ENCODE results near the gene TBCD. TPM values are rescaled to one million over a fixed set of nuclear protein-coding genes. Genes with fewer than 3 reads are reported as not detected.

Gene TBCD
- total RNA-seq, 2 donors from 2014 or later: 38.9 to 74.8 TPM

DNA sequence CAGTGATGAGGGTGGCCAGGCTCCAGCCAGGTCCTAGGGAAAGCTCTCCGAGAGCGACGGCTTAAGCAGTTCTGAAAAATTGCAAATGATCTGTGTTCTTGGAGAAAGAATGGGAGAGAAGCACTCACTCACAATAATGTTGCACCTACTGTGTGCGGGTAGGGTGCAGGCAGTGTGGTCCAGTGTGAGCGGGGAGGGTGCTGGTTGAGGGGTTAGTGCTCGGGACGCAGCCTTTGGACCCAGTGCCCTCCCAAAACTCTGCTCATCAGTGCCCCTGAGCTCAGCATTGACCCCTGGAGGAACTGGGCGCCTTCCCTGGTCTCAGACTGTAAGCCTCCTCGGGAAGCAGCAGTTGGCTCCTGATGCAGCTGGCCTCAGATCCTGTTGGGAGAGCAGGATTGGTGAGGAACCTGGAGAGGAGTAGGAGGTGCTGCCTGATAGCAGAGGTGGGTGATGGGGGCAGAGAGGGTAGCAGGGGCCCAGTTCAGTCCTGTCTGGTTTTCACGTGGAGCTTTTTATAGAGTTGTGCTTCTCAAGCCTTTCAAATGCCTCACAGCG is 111.6 kb downstream of the TBCD start:
- Histone ChIP-seq H3K4me1 (peaks cover 11% of the 10 kb centered on the region), H3K27ac (no peak overlapping the region)
- ATAC-seq: no peak

DNA sequence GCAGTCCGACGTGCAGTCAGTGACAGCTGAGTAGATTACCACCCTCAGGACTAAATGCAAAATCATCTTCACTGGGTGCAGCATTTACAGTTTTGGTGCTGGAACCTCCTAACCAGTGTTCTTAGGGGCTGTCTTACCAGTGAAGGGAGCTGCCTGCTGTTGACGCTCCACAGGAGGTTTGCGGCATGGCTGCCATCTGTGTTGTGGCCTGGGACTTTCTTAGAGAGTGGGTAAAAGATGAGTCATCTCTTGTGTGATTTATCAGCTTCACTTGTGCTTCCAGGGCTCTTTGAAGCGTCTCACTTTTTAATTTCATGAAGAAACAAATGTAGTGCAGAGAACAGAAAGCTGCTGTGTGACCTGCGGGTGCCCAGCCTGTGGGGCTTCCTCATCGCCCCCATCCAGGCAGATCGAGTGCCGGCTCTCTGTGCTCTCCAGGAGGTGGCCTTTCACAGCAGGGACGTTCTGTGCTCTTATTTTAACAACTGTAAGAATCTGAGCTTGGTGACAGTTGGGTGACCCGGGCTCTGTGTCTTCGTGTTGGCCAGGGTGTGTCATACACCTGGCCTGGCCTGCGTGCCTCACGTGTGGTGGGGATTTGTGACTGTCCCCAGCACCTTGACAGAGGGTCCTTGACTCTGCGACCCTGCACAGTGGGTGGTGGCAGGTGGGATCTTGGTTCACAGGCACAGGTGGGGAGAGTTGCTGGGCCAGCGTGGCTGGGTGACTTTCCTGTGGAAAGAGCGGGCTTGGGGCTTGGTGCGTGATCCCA is 112.3 kb downstream of the TBCD start:
- H3K36me3 ChIP-seq (replicated peaks in 1 of 2; ENCODE audit: insufficient read depth in 1 of 2, low read depth in 2 of 2): no peaks in the 10 kb centered on the region
- intact Hi-C loops (cut with DNase I): no loop called here
- H3K9me3 ChIP-seq: no peaks in the 10 kb centered on the region
- DNase-seq (no peak), ATAC-seq (no peak)
- no peak for TF ChIP-seq POLR2A (IDR thresholded peaks at IDR 0.05)
- TF ChIP-seq CTCF (IDR thresholded peaks at IDR 0.05): no peak
- no peaks in the 10 kb centered on the region for H3K27me3 ChIP-seq
- H3K27ac ChIP-seq: no peak overlapping the region
- peaks cover 11% of the 10 kb centered on the region for H3K4me1 ChIP-seq
- no peak overlapping the region for H3K4me3 ChIP-seq
- 84 to 95% methylated on average over 10 to 18 of the region's 18 CpGs for WGBS, 2 donors

More for the DNA sequence above, 111.6 kb downstream of the TBCD start:
- TF ChIP-seq POLR2A (IDR thresholded peaks at IDR 0.05) (no peak), CTCF (IDR thresholded peaks at IDR 0.05) (no peak)
- Histone ChIP-seq H3K4me3 (no peak overlapping the region), H3K27me3 (no peaks in the 10 kb centered on the region), H3K9me3 (no peaks in the 10 kb centered on the region), H3K36me3 (replicated peaks in 1 of 2; ENCODE audit: insufficient read depth in 1 of 2, low read depth in 2 of 2) (no peaks in the 10 kb centered on the region)
- WGBS, 2 donors: 88 to 89% methylated on average over 11 of the region's 11 CpGs
- no peak for DNase-seq
- intact Hi-C loops (cut with DNase I): no loop called here

DNA sequence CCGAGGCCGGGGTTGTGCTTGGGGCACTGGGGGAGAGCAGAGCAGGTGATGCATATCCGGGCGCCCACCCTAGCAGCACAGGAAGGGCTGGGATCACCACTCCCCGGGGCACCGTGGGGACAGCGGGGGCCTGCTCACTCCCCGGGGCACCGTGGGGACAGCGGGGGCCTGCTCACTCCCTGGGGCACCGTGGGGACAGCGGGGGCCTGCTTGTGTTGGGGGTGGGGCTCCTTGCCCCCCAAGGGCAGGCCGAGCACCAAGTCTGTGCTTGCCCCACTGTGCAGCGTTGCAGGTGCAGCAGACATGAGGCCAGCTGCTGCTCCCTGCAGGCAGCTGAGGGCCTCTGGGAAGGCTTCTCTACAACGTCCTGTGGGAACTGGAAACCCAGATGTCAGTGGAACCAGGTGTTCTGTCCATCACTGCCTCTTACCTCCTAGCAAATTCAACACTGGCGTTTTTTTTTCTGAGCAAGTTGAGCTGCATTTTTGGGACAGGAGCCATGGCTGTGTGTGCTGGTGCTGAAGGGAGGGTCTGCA is 112.9 kb downstream of the TBCD start:
- DNase-seq: no peak

DNA sequence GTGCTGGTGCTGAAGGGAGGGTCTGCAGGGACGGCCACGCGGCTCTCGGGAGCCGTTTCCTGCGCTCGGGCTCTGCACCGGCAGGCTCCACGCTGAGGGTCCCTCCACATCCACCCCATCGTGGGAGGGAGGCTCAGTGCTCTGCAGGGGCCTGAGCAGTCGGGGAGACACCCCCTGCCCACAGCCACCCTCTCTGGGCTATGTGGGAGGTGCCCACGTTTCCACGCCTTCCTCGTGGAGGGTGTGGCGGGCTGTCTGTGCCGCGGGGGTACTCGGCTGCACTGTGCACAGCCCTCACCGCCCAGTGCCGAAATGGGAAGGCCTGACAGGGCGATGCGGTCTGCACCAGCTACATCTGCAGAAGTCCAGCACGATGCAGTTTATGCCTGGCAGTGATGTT is 113.4 kb downstream of the TBCD start:
- 77 to 84% methylated on average over 8 to 22 of the region's 23 CpGs for WGBS, 2 donors
- intact Hi-C loops (cut with DNase I): no loop called here
- ATAC-seq (no peak), DNase-seq (no peak)
- H3K9me3 ChIP-seq: no peaks in the 10 kb centered on the region
- TF ChIP-seq POLR2A (IDR thresholded peaks at IDR 0.05) (no peak), CTCF (IDR thresholded peaks at IDR 0.05) (no peak)
- H3K27ac ChIP-seq: no peak overlapping the region
- H3K36me3 ChIP-seq (replicated peaks in 1 of 2; ENCODE audit: insufficient read depth in 1 of 2, low read depth in 2 of 2): peaks cover 0 to under 1% of the 10 kb centered on the region in 2 donors
- no peak overlapping the region for H3K4me3 ChIP-seq
- peaks cover 4% of the 10 kb centered on the region for H3K4me1 ChIP-seq
- no peaks in the 10 kb centered on the region for H3K27me3 ChIP-seq

More for the DNA sequence above, 112.9 kb downstream of the TBCD start:
- Histone ChIP-seq H3K27me3 (no peaks in the 10 kb centered on the region), H3K27ac (no peak overlapping the region), H3K36me3 (replicated peaks in 1 of 2; ENCODE audit: insufficient read depth in 1 of 2, low read depth in 2 of 2) (no peaks in the 10 kb centered on the region), H3K9me3 (no peaks in the 10 kb centered on the region), H3K4me1 (peaks cover 9% of the 10 kb centered on the region), H3K4me3 (no peak overlapping the region)
- WGBS, 2 donors: 66% methylated on average over 16 of the region's 16 CpGs; no CpG with 5 or more reads in 1 of the 2 donors
- TF ChIP-seq CTCF (IDR thresholded peaks at IDR 0.05) (no peak), POLR2A (IDR thresholded peaks at IDR 0.05) (no peak)
- intact Hi-C loops (cut with DNase I): no loop called here
- no peak for ATAC-seq
